ENCODE results near the gene INO80.
"Not testable (repeated sequence)": the region's sequence is repeated elsewhere in the genome, so short reads cannot be mapped to it uniquely, and the experiment has no call there.

INO80 gene

DNA sequence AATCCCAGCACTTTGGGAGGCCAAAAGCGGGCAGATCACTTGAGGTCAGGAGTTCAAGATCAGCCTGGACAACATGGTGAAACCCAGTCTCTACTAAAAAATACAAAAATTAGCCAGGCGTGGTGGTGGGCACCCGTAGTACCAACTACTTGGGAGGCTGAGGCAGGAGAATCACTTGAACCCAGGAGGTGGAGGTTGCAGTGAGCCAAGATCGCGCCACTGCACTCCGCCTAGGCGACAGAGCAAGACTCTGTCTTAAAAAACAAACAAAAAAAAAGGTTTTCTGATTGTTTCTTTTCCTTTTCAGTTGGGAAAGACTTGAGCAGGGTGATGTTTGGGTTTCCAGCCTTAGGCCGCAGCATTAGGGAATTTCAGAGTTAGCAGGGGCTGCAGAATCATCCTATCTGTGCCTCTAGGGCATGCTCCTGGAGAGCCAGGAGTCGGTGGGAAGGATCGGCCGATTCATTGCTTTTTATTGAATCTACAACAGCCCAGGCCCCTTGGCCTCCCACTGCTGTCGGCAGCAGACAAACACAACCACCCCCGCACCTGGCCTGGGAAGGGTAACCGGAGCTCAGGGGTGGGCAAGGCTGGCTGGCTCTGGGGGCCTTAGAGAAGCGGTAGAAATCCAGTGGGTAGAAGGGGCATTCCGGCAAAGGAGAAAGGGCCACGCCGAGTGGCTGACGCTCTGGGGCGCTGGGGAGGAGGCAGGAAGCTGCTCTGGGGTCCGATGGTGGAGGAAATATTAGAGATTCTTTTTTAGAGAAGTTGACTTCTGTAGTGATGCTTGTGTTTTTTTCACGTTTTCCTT lies 156.5 kb downstream of the INO80 start:
- no peak for DNase-seq

DNA sequence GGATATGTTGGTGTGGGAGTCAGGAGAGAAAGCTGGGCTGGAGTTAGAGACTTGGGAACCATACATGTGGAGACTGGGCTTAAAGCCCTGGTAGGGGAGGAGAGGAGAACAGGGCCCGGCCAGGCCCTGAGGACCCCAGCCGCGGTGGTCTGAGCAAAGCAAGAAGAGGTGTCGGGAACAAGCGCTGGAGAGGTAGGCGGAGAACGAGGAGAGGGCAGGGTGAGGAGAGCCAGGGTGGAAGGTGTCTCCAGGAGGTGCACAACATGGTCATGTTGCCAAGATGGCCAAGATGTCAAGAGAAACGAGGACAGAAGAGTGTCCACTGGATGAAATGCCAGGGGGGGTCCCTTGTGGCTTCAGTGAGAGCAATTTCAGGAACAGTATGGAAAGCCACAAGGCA lies 157.4 kb downstream of the INO80 start:
- DNase-seq = no peak

DNA sequence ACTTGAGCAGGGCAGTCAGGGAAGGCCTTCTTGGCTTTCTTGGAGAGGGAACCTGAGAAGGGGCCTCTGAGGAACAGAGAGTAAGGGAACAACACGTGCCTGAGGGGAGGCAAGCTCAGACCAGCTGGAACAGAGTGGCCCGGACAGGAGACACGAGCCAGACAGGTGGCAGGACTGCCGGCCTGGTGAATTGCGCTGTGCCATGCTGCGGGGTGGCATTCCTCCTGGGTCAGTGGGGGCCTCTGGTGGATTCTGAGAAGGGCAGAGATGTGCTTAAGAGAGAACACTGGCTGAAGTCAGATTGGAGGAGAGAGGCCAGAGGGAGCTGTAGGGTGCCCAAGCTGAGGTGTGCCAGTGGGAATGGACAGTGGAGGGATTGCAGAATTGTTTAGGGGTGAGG lies 157.9 kb downstream of the INO80 start:
- DNase-seq = no peak

DNA sequence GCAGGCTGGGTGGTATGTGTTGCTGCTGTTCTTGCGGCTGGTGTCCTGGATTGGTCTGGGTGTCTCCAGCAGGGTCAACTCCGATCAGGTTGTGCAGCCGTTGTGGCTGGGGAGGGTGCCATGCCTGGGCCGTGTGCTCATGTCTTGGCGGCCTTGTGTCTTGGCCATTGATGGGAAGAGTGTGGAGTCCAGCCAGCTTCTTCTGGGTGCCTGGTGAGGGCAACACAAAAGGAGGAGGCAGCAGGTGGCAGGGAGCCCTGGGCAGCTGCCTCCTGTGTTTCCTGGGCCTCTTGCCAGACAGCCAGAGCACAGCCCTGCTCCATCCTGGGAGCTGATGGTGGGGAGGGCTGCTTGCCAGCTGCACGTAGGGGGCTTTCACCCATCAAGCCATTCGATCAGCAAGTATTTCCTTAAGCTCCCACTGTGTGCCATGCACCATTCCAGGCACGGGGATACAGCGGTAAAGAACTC lies 158.5 kb downstream of the INO80 start:
- no peak for DNase-seq

DNA sequence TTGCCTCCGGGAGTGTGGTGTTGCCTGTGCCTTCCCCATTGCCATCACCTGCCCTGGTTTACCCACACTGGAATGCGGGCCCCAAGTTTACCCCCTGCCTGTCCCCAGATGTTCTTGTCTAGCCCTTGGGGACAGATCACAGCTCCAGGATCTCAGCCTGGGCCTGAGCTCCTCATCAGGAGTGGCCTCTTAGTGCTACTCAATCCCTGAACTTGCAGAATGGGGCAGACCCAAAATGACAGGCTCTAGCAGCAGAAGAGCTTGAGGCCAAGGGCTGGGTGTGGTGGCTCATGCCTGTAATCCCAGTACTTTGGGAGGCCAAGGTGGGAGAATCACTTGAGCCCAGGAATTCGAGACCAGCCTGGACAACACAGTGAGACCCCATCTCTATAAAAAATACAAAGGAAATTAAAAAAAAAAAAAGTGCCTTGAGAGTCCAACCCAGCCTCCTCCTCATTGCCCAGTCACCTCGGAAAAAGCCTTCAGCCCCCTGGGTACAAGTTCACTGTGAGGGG lies 159.0 kb downstream of the INO80 start:
- no peak for DNase-seq

DNA sequence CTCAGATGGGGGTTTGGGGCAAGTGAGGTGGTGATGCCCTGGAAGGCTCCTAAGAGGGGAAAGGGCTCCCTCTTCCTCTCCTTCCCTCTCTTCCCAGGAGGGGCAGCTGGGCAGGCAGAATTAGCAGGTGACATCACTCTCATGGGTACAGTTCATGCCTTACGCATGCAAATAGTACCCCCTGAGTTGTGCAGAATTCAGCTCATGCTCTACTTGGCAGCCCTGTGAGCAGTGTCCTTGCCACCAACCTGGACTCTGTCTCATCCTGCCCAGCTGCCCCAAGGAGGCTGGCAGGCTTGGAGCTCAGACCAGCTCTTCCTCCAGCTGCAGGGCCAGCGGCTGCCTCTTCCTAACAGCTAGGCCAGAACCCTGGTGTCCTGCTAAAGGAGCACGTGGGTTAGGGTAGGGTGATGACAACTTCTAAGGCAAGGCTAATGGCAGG lies 159.5 kb downstream of the INO80 start:
- no peak for DNase-seq

DNA sequence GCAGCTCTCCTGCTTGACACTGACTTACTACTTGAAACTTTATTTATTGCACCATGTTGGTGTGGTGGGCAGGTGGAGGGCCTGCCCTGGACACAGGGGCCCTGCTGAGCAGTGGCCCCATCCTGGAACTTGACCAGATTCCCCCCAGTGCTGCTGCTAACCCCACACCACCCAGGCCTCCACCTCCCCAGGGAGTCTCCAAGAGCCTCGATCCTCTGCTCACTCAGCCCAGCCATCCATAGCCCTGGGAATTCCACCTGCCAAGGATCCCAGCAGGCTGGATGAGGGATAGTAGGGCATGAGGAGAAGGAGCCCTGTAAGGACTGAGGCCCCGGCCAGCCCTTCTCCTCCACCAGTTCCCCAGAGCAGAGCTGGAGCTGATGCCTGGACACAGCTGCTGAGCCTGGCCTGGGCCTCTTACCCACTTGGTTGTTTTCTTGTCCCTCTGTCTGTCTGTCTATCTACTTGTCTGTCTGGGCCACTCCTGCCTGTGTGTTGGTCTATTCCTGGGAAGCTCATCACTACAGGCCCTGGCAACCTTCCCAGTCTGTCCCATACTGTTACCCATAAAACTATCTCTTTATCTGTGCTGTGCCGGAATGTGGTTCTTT lies 160.0 kb downstream of the INO80 start:
- DNase-seq = no peak

DNA sequence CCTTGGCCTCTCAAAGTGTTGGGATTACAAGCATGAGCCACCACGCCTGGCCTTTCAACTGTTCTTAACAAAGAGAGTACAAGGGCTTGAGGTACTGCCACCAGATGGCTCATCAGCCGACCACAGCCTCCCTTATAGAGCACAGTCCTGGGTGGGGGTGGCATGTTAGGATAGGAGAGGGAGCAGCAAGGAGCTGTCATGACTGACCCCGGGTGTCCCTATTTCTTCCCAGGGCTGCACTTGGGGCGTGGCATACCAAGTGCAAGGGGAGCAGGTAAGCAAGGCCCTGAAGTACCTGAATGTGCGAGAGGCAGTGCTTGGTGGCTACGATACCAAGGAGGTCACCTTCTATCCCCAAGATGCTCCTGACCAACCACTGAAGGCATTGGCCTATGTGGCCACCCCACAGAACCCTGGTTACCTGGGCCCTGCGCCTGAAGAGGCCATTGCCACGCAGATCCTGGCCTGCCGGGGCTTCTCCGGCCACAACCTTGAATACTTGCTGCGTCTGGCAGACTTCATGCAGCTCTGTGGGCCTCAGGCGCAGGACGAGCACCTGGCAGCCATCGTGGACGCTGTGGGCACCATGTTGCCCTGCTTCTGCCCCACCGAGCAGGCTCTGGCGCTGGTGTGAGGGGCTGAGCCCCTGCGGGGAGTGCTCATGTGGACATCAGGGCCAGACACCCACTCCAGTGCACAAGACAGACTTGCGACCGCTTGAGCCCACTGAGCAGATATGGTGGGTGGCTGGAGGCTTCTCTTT lies 160.8 kb downstream of the INO80 start:
- no peak for DNase-seq

DNA sequence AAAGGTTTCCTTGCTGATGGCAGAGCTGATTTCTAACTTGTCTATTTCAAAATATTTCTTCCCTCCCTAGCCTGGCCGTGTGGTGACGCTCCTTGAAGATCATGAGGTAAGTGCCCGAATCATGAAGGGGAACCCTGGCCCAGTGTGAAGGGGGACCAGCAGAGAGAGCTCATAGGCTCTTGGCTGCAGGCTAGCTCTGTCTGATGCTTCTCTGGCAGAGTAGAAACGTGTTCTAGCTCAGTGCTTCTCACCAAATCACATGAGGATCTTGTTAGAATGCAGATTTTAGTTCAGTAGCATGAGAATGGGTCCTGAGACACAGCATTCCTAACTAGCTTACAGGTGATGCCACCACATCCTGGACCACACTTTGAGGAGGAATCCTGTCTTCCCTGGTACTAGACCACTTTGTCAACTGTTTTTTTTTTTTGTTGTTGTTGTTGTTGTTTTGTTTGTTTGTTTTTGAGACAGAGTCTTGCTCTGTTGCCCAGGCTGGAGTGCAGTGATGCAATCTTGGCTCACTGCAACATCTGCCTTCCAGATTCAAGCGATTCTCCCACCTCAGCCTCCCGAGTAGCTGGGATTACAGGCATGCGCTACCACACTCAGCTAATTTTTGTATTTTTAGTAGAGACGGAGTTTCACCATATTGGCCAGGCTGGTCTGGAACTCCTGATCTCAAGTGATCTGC lies 161.8 kb downstream of the INO80 start:
- not testable (repeated sequence) for DNase-seq

DNA sequence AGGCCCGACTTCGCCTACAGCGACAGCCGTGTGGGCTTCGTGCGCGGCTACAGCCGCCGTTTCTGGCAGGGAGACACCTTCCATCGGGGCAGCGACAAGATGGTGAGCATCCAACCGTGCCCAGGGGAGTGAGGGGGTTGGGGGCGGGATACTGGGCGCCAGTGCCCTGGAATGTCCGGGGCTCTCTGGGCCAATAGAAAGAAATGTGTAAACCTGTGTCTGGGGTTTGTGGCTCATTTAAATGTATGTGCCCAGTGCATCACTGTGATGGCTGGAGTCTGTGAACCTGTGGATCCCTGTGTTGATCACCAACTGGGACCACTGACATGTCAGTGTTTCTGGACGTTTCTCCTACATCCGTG lies 162.4 kb downstream of the INO80 start:
- no peak for DNase-seq

DNA sequence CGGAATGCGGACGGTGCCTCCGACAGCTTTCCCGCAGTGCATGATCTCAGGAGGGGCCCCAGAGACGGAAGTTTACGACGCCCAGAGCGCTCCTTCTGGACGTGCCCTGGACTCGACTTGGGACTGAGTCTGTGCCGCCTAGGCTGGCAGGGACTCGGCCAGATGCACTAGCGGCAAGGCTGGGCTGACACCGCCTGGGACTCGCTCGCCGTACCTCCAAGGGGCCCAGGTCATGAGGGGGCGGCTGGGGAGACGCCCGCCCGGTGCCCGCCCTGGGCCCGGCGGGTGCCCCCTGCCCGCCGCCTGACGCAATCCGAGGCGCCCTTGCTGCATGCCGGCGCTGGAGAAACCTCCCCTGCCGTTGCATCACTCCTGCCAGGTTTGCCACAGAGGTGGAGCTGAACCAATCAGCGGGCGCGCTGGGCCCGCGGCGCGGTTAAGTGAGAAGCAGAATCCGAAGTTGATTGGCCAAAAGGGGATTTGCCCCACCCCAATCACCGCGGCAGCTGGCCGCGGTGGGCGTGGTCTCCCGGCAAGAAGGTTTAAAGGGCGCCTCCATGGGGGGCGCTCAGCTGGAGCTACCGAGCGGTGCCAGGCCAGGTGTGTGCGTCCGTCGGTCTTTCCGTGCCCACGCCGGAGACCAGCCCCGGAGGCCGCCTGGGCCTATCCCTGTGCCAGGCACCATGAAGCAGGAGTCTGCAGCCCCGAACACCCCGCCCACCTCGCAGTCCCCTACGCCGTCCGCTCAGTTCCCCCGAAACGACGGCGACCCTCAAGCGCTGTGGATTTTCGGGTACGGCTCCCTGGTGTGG lies 163.0 kb downstream of the INO80 start, which contains the start of gene CHAC1:
Gene CHAC1 (plus strand): TSS at position 571 of the 812 bp plus-strand sequence. CDS start 113 bp downstream, at position 684.
- DNase-seq = peak; percentile 94 to 95

DNA sequence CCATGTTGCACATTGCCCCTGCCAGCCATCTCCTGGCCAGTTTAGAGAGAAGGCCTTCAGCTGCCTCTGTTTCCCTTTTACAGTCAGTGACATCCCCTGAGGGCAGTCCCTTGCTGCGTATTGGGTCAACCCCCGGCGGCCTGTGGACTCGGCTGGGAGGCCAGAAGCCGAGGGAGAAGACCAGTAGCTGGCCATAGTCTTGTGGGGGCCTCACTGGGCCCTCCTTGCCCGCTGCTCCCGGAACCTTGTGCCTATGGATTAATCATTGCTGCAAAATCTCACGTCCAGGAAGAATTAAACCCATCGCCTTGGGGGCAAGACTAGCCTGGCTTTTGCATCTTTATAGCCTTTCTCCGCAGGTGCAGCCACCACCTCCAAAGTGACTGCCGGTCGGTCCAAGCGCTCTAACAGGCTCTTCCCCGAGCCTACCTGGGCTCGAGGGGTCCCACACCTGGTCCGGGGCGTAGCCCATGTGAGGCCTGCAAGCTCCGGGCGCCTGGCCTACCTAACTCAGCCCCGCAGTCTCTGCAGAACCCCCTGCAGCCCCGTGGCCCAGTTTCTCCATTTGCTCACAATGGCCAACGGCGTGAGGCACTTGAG lies 163.7 kb downstream of the INO80 start:
- no peak for DNase-seq

DNA sequence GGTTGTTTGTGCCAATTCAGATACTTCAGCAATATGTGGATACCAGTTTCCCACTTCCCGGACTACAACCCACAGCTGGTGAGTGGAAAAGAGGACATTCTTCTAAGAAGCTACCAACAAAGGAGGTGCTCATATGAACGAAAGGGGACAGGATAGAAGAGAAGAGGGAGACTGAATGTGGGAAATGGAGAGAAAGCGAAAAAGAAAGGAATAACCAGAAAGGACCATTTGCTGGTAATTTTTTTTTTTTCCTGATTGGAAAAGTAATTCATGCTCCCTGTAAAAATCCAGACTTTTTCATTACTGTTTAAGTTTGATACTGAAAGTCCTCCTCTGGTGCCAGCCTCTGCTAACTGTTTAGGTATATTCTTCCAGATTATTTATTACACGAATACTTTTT lies 164.3 kb downstream of the INO80 start:
- DNase-seq = no peak

DNA sequence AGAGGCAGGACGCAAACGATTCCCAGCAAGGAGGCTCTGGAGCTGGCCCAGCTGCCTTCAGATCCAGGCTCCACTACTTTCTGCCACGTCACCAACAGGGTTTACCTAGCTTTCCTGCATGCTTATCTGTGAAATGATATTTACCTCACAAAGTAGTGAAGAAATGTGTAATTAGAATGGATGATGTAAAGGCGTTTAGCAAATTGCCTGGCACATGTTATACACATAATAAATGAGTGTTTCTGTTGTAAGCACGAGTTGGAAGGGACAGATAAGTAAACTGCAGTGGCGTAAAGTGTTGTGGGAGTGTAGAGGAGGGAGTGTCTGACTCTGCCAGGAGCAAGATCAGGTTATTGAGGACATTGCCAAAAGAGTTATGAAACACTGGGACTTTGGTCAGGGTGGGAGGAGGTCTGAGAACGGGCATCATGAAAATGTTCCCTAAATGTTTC lies 166.3 kb downstream of the INO80 start:
- no peak for DNase-seq

DNA sequence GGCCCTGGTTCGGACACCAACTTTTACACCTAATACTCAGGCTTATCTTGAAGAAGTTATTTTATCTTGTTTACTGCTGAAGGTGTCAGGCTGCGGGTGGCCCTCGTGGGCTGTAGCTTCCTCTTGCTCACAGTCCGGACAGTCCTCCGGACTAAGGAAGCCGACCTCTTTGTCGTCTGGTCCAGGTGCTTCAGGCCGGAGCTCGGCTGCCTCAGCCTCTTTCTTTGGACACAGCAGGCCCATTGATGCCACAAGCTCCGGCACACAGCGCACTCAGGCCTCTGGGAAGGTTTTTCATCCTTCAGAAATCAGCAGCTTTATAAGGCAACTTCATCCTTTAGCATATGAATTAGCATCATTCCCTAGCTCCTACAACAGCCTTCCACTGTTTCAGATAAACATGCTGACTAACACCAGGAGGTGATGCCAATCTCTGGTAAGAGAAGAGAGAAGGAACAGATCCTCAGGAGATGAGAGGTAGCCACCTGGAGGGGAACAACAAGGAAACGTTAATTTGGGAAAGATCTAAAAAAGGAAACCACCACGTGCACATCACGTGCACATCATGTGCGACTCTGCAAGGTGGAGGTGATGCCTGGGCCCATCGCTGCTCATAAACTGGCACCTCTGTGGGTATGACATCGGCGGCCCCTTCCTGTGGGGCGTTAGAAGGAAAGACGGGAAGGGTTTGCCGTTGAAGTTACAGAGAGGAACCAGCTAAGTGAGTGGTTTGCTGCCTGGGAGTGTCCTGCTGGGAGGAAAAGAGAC lies 167.2 kb downstream of the INO80 start:
- no peak for DNase-seq

DNA sequence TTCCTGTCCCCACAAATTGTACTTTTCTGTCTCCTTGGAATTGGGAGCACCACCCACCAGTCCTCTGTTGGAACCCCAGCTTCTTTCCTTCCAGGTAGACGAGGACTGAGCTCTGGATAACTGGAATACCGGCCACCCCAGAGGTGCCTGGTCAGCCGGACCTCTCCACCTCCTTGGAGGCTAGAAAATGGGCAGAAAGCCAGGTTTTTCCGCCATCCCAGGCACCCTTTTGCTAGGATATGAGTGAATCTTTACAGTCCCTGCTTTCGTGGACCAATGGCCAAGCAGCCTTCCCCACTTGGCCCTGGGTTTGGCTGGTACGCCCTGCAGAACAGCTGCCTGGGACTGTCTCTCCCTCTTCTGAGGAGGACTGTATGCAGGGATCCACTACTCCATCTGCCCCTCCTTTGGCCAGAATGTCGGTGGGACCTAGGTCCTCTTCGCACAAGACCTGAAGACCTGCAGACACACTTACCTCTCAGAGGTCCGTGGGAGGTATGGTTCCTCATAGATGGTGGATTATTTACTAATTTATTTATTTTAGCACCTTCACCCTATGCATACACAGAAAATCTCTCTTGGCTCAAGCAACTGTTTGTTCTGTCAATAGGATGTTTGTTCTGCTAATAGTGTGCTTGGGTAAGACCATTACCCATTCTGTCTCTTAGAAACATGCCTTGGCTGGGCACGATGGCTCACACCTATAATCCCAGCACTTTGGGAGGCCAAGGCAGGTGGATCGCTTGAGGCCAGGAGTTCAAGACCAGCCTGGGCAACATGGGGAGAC lies 171.4 kb downstream of the INO80 start:
- no peak for DNase-seq

DNA sequence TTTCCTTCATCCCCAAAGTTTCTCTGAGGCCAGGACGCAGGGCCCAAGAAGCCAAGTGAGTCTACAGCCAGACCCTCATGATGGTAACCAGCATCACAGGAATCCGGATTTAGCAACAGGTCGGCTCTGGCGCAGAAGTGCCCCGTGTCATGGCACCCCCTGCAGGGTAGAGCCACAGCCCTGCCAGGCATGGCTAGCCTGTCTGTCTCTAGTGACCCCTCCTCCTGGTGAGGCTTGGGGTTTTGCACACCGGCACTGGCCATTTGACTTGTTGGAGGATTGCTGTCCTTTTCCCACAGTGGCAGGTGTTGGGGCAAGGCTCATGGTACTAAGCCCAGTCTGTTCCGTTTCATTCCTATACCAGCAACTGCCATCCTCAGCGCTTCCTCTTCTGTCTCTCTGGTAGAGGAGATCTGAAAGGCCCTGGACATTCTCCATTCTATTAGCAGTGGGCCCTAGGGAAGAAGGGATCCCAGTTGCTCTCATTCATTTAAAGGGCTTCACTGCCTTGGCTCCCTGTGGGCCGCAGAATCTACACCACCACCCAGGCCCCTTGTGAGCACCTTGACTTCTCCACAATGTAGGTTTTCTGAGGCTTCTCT lies 172.2 kb downstream of the INO80 start:
- DNase-seq = no peak

DNA sequence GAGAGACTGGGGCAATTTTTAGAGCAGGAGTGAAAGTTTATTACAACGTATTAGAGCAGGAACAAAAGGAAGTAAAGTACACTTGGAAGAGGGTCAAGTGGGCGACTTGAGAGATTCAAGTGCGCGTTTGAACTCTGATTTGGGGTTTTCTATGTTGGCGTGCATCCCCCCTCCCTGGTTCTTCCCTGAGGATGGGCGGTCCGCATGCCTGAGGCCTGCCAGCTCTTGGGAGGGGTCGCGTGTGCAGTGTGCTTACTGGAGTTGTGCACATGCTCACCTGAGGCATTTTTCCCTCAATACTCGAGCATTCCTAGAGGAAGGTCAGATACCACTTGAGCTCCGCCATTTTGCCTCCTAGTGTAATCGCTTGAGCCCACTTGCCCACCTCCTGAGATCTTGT lies 173.2 kb downstream of the INO80 start:
- DNase-seq = no peak

DNA sequence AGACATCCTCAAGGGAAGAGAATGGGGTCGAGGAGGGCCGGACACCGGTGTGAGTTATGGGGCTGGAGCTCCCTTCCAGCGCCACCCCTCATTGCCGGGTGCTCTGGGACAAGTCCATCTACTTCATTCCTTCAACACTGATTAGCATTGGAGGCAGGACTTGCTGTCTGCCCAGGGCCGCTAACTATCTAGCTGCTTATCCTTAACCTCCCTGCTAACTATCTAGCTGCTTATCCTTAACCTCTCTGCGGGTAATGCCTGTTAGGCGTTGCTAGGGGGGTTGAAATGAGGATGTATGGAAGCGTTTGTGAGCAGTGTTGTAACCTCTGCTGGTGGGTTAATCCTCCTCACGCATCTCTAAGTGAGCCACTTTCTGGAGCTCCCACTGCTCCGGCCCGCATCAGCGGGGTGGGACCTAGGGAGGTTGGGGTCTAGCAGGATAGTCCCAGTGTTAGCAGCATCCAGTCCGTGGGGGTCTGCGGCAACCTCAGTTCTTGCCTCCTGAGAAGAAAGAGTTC lies 173.7 kb downstream of the INO80 start:
- DNase-seq = no peak

Data from stimulated activated CD4-positive, alpha-beta T cell treated with anti-CD3 and anti-CD28 coated beads, Interleukin-2, amount 100 ng/mL, for 48 hours (primary cell).